Frontal cortex (tissue), 4 donors: ENCODE data around the gene CST7. TPM values are rescaled to one million over a fixed set of nuclear protein-coding genes. Genes with fewer than 3 reads are reported as not detected.

Experiments used
- DNase-seq, 2 donors: peaks; one replicate each; pipeline ENCODE4 v3.0.0; 2012; ENCODE audit warnings: low spot score in 2 of 2
- FAIRE-seq: peaks from 2 replicates; lab custom pipeline; 2012; peaks lifted over from hg19 to GRCh38; lab: Jason Lieb, UNC
- total RNA-seq: library from RNA; depleted of rRNA; stranded (reverse); fragments of >200 nt; gene quantifications from one replicate; pipeline ENCODE4 v1.2.3, GENCODE V29; 2014
- donor health status: control.
- donor health status: control.
- donor health status: control.

Gene CST7
- total RNA-seq, 1 donor from 2014 or later, result not detected

GRCh38 chr20:24949756-24950127 is 673 bp downstream of the CST7 start:
- FAIRE-seq (no peak), DNase-seq (no peak)

- FAIRE-seq, result no peak
- DNase-seq, result no peak
Observed at GRCh38 chr20:24950128-24950835, 1.2 kb downstream of the CST7 start.

GRCh38 chr20:24950836-24951525 is 1.9 kb downstream of the CST7 start:
- FAIRE-seq, result no peak
- DNase-seq, result no peak

GRCh38 chr20:24951536-24952083 is 2.5 kb downstream of the CST7 start:
- FAIRE-seq (no peak), DNase-seq (no peak)

GRCh38 chr20:24952376-24953208 is 3.5 kb downstream of the CST7 start:
- FAIRE-seq, result no peak
- DNase-seq, result no peak

- FAIRE-seq (no peak), DNase-seq (no peak)
Observed at GRCh38 chr20:24953209-24953575, 4.1 kb downstream of the CST7 start.

- no peak for FAIRE-seq
- DNase-seq, result no peak
Observed at GRCh38 chr20:24953621-24954133, 4.6 kb downstream of the CST7 start.

GRCh38 chr20:24954151-24954550 is 5.1 kb downstream of the CST7 start:
- DNase-seq, result no peak
- no peak for FAIRE-seq

- no peak for DNase-seq
- peak; percentile 84 for FAIRE-seq
Observed at GRCh38 chr20:24954566-24954965, 5.5 kb downstream of the CST7 start.

GRCh38 chr20:24955045-24955444 is 6.0 kb downstream of the CST7 start:
- FAIRE-seq, result no peak

GRCh38 chr20:24956001-24956841 is 7.2 kb downstream of the CST7 start:
- DNase-seq (no peak), FAIRE-seq (no peak)

More at GRCh38 chr20:24955045-24955444, 6.0 kb downstream of the CST7 start:
- DNase-seq, result no peak

- DNase-seq (no peak), FAIRE-seq (no peak)
Observed at GRCh38 chr20:24957326-24958016, 8.4 kb downstream of the CST7 start.

- DNase-seq, result no peak
- no peak for FAIRE-seq
Observed at GRCh38 chr20:24958506-24959385, 9.7 kb downstream of the CST7 start.

GRCh38 chr20:24959591-24960301 is 10.7 kb downstream of the CST7 start:
- DNase-seq (no peak), FAIRE-seq (no peak)

- FAIRE-seq (no peak), DNase-seq (no peak)
Observed at GRCh38 chr20:24960302-24960801, 11.3 kb downstream of the CST7 start.

GRCh38 chr20:24960861-24961260 is 11.8 kb downstream of the CST7 start:
- DNase-seq (no peak), FAIRE-seq (no peak)
